Measurements from ENCODE around the gene DAPL1.

Gene DAPL1

DNA sequence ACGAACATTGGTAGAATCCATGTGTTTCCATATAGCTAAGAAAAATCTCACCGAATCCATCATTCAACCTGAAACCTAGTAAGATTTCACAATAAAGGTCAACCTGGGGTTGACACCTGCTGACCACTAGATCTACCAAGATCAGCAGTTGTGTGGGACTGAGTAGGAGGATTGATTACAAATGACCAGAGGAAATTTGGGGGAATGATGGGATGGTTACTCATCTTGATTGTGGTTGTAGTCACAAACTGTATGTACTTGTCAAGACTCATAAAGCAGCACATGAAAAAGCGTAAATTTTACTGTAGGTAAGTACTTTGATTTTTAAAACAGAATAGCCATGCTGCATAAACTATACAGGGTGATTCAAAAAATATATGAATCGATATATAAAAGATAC lies 14.7 kb downstream of the DAPL1 start:
- no peak for TF ChIP-seq CTCF (conservative IDR thresholded peaks at IDR 0.05; ENCODE audit: low read depth)
- POLR2A ChIA-PET (ENCODE audit: low non-redundant PET) = no interaction called here
- no peak overlapping the region for H3K27ac ChIP-seq
- no peak for DNase-seq (ENCODE audit: low spot score)
- CTCF ChIA-PET = no interaction called here

DNA sequence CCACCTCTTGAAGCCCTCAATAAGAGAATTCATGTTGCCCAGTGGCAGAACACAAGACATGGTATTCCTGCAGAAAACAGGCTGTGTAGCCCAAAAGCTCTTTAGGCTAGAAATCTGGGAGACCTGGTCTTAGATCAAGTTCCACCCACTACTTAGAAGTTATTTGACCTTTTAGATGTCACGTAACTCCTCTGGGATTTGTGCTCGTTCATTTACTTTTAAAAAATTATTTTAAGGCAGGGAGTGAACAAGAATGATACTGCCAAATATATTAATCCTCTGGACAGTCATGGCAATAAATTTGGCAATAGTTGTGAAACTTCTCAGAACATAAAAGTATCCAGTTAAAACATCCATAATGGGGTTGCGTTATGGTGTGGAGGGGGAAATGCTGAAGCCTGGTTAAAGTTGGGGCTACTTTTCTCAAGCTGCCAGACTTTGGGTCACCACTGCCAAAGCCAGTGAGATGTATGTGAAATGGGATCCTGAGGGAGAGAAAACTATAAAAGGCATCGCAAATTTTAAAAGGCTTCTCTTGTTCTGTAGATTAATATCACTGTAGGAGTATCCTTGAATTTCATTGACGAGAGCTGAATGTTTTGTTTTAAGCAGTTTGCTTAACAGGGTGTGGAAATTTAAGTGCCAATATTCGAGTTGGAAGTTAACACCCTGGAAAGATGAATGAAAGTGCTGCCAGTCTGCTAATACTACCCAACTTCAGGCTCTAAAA lies 15.8 kb downstream of the DAPL1 start:
- no peak overlapping the region for H3K27ac ChIP-seq
- TF ChIP-seq CTCF (conservative IDR thresholded peaks at IDR 0.05; ENCODE audit: low read depth) = no peak
- POLR2A ChIA-PET (ENCODE audit: low non-redundant PET) = no interaction called here
- DNase-seq (ENCODE audit: low spot score) = no peak
- CTCF ChIA-PET = interaction anchor here (0.6 to 1.2 kb wide), 2 partner anchors 10 to 686 kb away, joined by 3 to 4 read pairs; no protein-coding TSS in a partner anchor

DNA sequence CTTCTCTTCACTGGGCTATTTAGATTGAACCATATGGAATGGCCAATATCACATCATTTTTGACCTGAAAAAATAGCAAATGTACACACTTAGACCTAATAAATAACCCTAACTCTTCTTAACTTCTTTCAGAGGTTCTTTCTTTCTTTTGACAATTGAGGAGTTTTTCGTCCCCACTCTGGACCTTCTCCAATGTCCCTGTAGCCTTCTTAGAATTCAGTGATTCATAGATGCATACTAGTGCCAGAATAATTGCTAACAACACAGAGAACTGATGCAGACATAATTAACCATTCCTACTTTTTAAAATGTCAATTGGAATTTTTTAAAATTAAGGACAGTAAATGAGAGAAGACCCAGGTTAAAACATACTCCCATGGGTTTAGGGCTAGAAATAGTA lies 20.0 kb downstream of the DAPL1 start:
- ChIA-PET CTCF (no interaction called here), POLR2A (ENCODE audit: low non-redundant PET) (no interaction called here)
- no peak overlapping the region for H3K27ac ChIP-seq
- DNase-seq (ENCODE audit: low spot score) = no peak
- TF ChIP-seq CTCF (conservative IDR thresholded peaks at IDR 0.05; ENCODE audit: low read depth) = no peak

DNA sequence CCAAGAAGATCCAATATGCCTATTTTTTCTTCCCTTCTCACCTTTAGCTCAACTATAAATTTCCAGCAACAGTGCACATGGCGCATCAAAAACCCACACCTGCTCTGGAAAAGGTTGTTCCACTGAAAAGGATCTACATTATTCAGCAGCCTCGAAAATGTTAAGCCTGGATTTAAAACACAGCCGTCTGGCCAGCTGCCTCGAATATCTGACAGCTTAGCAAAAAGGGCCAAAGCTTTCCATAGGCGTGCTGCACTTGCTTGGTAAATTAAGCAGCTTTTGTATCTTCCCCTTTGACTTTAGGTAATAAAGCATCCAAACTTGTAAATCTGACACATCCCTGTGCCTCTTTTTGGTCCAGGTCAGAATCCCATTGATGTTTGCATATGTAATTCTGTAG lies 20.5 kb downstream of the DAPL1 start:
- no peak for DNase-seq (ENCODE audit: low spot score)
- TF ChIP-seq CTCF (conservative IDR thresholded peaks at IDR 0.05; ENCODE audit: low read depth) = no peak
- H3K27ac ChIP-seq = no peak overlapping the region
- ChIA-PET CTCF (no interaction called here), POLR2A (ENCODE audit: low non-redundant PET) (interaction anchor here (0.6 kb wide), 1 partner anchor 29 kb away, joined by 3 read pairs; no protein-coding TSS in a partner anchor)

DNA sequence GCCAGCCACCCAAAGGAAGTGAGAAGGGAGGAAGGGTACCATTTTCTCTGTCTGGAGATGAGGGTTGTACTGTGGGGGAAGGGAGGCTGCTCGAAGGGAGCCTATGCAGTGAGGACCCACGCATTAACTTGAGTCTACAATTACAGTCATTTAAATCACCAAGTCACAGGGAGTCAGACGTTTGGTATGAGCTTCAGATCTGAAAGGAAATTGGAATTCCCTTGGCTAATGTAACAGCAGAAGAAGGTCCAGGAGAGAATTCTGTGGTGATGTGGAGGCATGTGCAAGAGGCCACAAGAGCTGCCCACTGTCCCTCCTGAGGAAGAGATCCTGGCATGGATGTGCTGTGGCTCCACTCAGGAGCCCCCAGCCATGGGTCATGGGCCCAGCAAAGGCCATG lies 22.5 kb downstream of the DAPL1 start:
- no peak for DNase-seq (ENCODE audit: low spot score)
- ChIA-PET POLR2A (ENCODE audit: low non-redundant PET) (no interaction called here), CTCF (no interaction called here)
- no peak overlapping the region for H3K27ac ChIP-seq
- TF ChIP-seq CTCF (conservative IDR thresholded peaks at IDR 0.05; ENCODE audit: low read depth) = no peak

- H3K27ac ChIP-seq = no peak overlapping the region
- DNase-seq (ENCODE audit: low spot score) = no peak
- TF ChIP-seq CTCF (conservative IDR thresholded peaks at IDR 0.05; ENCODE audit: low read depth) = no peak
- CTCF ChIA-PET = interaction anchor here (0.6 kb wide), 1 partner anchor 186 kb away, joined by 3 read pairs; no protein-coding TSS in a partner anchor
- POLR2A ChIA-PET (ENCODE audit: low non-redundant PET) = no interaction called here
Measured at GRCh38 chr2:158818511-158818910, 23.4 kb downstream of the DAPL1 start.
